DMS53 treated with DMSO at 0.1 percent for 48 hours (cell line): Measurements from ENCODE around the gene OR4L1.
"Not testable (repeated sequence)": the region's sequence is repeated elsewhere in the genome, so short reads cannot be mapped to it uniquely, and the experiment has no call there.

ENCODE experiments used
- DNase-seq: peaks from one replicate; lab custom pipeline; 2025; ENCODE audit not compliant: unreplicated experiment; lab: John Stamatoyannopoulos, UW

Gene OR4L1

GRCh38 chr14:20059745-20060144, at the start of gene OR4L1:
Gene OR4L1, plus strand, starts transcription at chr14:20060045. Its CDS starts 0 bp downstream, at chr14:20060045.
- DNase-seq: no peak

GRCh38 chr14:20019257-20019865, 40.5 kb upstream of the OR4L1 start, which contains the start of gene OR4K14:
Gene OR4K14, minus strand, starts transcription at chr14:20019307. Its CDS starts 4,114 bp downstream, at chr14:20015193.
- DNase-seq: no peak

- DNase-seq: no peak
These were observed 28.8 kb upstream of the OR4L1 start for GRCh38 chr14:20031058-20031457.

GRCh38 chr14:20035449-20035848, 24.4 kb upstream of the OR4L1 start:
- no peak for DNase-seq

- DNase-seq: no peak
These were observed 23.9 kb upstream of the OR4L1 start, which contains the start of gene OR4K13 for GRCh38 chr14:20035938-20036337. Gene OR4K13, minus strand, starts transcription at chr14:20036038. Its CDS starts 1,280 bp downstream, at chr14:20034758.

- no peak for DNase-seq
These were observed 15.6 kb upstream of the OR4L1 start for GRCh38 chr14:20044243-20044642.

- DNase-seq: no peak
These were observed 11.6 kb upstream of the OR4L1 start for GRCh38 chr14:20048202-20048601.

- DNase-seq: no peak
These were observed 32.2 kb downstream of the OR4L1 start for GRCh38 chr14:20092050-20092449.

GRCh38 chr14:20093442-20093841, 33.6 kb downstream of the OR4L1 start:
- DNase-seq: no peak

GRCh38 chr14:20098926-20099770, 39.3 kb downstream of the OR4L1 start:
- DNase-seq: not testable (repeated sequence)

- DNase-seq: no peak
These were observed 50.6 kb downstream of the OR4L1 start, which contains the start of gene OR4K17 for GRCh38 chr14:20110438-20110837. Gene OR4K17, plus strand, starts transcription at chr14:20110739. Its CDS starts 6,761 bp downstream, at chr14:20117500.
